T-helper 1 cell treated with Interleukin-12 subunit alpha and Interleukin-12 subunit beta and Interleukin-4 antibody, amounts not matched to agents 30 μg/mL and 1 μg/mL, for 36 hours (primary cell): ENCODE results near the gene SLC12A7.
"Not testable (repeated sequence)": the region's sequence is repeated elsewhere in the genome, so short reads cannot be mapped to it uniquely, and the experiment has no call there.

Source experiments
- H3K27ac Mint-ChIP-seq: one replicate; pipeline ENCODE4 v1.8.0; 2021; ENCODE audit warnings: mild to moderate bottlenecking, mixed read lengths
- H3K27me3 Mint-ChIP-seq: one replicate; pipeline ENCODE4 v1.8.0; 2021; ENCODE audit warnings: low read depth, mixed read lengths
- H3K36me3 Mint-ChIP-seq: one replicate; pipeline ENCODE4 v1.8.0; 2021; ENCODE audit warnings: low read depth, mixed read lengths
- H3K4me1 Mint-ChIP-seq: one replicate; pipeline ENCODE4 v1.8.0; 2021; ENCODE audit warnings: low read depth, mixed read lengths
- H3K4me3 Mint-ChIP-seq: one replicate; pipeline ENCODE4 v1.8.0; 2021; ENCODE audit warnings: mild to moderate bottlenecking, moderate library complexity, mixed read lengths
- H3K9me3 Mint-ChIP-seq: one replicate; pipeline ENCODE4 v1.8.0; 2021; ENCODE audit warnings: mixed read lengths

Gene SLC12A7

GRCh38 chr5:1104327-1105006 lies 7.4 kb downstream of the SLC12A7 start:
- peak overlapping the region; percentile 95 for H3K27ac Mint-ChIP-seq
- peaks cover 11% of the 10 kb centered on the region for H3K36me3 Mint-ChIP-seq
- peak overlapping the region; percentile 83 for H3K4me3 Mint-ChIP-seq
- no peaks in the 10 kb centered on the region for H3K9me3 Mint-ChIP-seq
- H3K27me3 Mint-ChIP-seq, result no peaks in the 10 kb centered on the region
- peaks cover 54% of the 10 kb centered on the region for H3K4me1 Mint-ChIP-seq

- Mint-ChIP-seq H3K36me3 (peaks cover 11% of the 10 kb centered on the region), H3K27ac (peak overlapping the region; percentile 95), H3K27me3 (no peaks in the 10 kb centered on the region), H3K4me3 (peak overlapping the region; percentile 83), H3K4me1 (peaks cover 51% of the 10 kb centered on the region), H3K9me3 (no peaks in the 10 kb centered on the region)
Observed at GRCh38 chr5:1103505-1104326, 8.1 kb downstream of the SLC12A7 start.

- Mint-ChIP-seq H3K4me3 (peak overlapping the region; percentile 83), H3K9me3 (no peaks in the 10 kb centered on the region), H3K36me3 (peaks cover 11% of the 10 kb centered on the region), H3K27ac (peak overlapping the region; percentile 64), H3K4me1 (peaks cover 46% of the 10 kb centered on the region), H3K27me3 (no peaks in the 10 kb centered on the region)
Observed at GRCh38 chr5:1103093-1103492, 8.8 kb downstream of the SLC12A7 start.

- peaks cover 12% of the 10 kb centered on the region for H3K36me3 Mint-ChIP-seq
- no peaks in the 10 kb centered on the region for H3K27me3 Mint-ChIP-seq
- H3K9me3 Mint-ChIP-seq, result no peaks in the 10 kb centered on the region
- H3K4me1 Mint-ChIP-seq, result peaks cover 41% of the 10 kb centered on the region
- H3K27ac Mint-ChIP-seq, result peak overlapping the region; percentile 57
- H3K4me3 Mint-ChIP-seq, result peak overlapping the region; percentile 2
Observed at GRCh38 chr5:1101961-1102713, 9.7 kb downstream of the SLC12A7 start.

GRCh38 chr5:1100664-1101574 lies 10.9 kb downstream of the SLC12A7 start:
- Mint-ChIP-seq H3K4me1 (peaks cover 31% of the 10 kb centered on the region), H3K36me3 (peaks cover 11% of the 10 kb centered on the region), H3K9me3 (no peaks in the 10 kb centered on the region), H3K27ac (no peak overlapping the region), H3K4me3 (no peak overlapping the region), H3K27me3 (no peaks in the 10 kb centered on the region)

GRCh38 chr5:1099926-1100663 lies 11.8 kb downstream of the SLC12A7 start:
- H3K27me3 Mint-ChIP-seq, result no peaks in the 10 kb centered on the region
- peaks cover 25% of the 10 kb centered on the region for H3K4me1 Mint-ChIP-seq
- no peak overlapping the region for H3K4me3 Mint-ChIP-seq
- H3K36me3 Mint-ChIP-seq, result peaks cover 11% of the 10 kb centered on the region
- no peak overlapping the region for H3K27ac Mint-ChIP-seq
- no peaks in the 10 kb centered on the region for H3K9me3 Mint-ChIP-seq

GRCh38 chr5:1098986-1099597 lies 12.8 kb downstream of the SLC12A7 start:
- H3K4me1 Mint-ChIP-seq, result peaks cover 18% of the 10 kb centered on the region
- H3K9me3 Mint-ChIP-seq, result no peaks in the 10 kb centered on the region
- H3K4me3 Mint-ChIP-seq, result no peak overlapping the region
- H3K27ac Mint-ChIP-seq, result no peak overlapping the region
- H3K27me3 Mint-ChIP-seq, result no peaks in the 10 kb centered on the region
- peaks cover 16% of the 10 kb centered on the region for H3K36me3 Mint-ChIP-seq

- H3K27ac Mint-ChIP-seq, H3K9me3 Mint-ChIP-seq, H3K27me3 Mint-ChIP-seq, H3K4me3 Mint-ChIP-seq, H3K4me1 Mint-ChIP-seq: not testable (repeated sequence)
- H3K36me3 Mint-ChIP-seq, result peaks cover 11% of the 10 kb centered on the region
Observed at GRCh38 chr5:1097988-1098385, 13.9 kb downstream of the SLC12A7 start.

- H3K27ac Mint-ChIP-seq, result no peak overlapping the region
- no peaks in the 10 kb centered on the region for H3K9me3 Mint-ChIP-seq
- H3K4me1 Mint-ChIP-seq, result peaks cover 9% of the 10 kb centered on the region
- peaks cover 11% of the 10 kb centered on the region for H3K36me3 Mint-ChIP-seq
- no peaks in the 10 kb centered on the region for H3K27me3 Mint-ChIP-seq
- H3K4me3 Mint-ChIP-seq, result no peak overlapping the region
Observed at GRCh38 chr5:1097381-1097987, 14.4 kb downstream of the SLC12A7 start.

GRCh38 chr5:1096838-1097237 lies 15.0 kb downstream of the SLC12A7 start:
- Mint-ChIP-seq H3K36me3 (peaks cover 11% of the 10 kb centered on the region), H3K4me3 (no peak overlapping the region), H3K4me1 (peaks cover 4% of the 10 kb centered on the region), H3K27me3 (no peaks in the 10 kb centered on the region), H3K9me3 (no peaks in the 10 kb centered on the region), H3K27ac (no peak overlapping the region)

GRCh38 chr5:1095990-1096363 lies 15.9 kb downstream of the SLC12A7 start:
- Mint-ChIP-seq H3K36me3 (peaks cover 13% of the 10 kb centered on the region), H3K27me3 (no peaks in the 10 kb centered on the region), H3K27ac (no peak overlapping the region), H3K4me3 (no peak overlapping the region), H3K9me3 (no peaks in the 10 kb centered on the region), H3K4me1 (peaks cover 3% of the 10 kb centered on the region)

GRCh38 chr5:1095302-1095989 lies 16.4 kb downstream of the SLC12A7 start:
- no peak overlapping the region for H3K27ac Mint-ChIP-seq

More at GRCh38 chr5:1095302-1095989, 16.4 kb downstream of the SLC12A7 start:
- Mint-ChIP-seq H3K9me3 (no peaks in the 10 kb centered on the region), H3K4me3 (no peak overlapping the region), H3K4me1 (peaks cover 3% of the 10 kb centered on the region), H3K27me3 (no peaks in the 10 kb centered on the region), H3K36me3 (peaks cover 13% of the 10 kb centered on the region)
